K562 treated with DMSO at 1 percent for 4 hours (cell line): Measurements from ENCODE around the gene NRTN. TPM values are rescaled to one million over a fixed set of nuclear protein-coding genes. Genes with fewer than 3 reads are reported as not detected.

Source experiments
- total RNA-seq: library from RNA; unstranded; fragments of 300-600 nt; gene quantifications from 2 replicates; pipeline ENCODE4 v1.2.3, GENCODE V29; 2022; ENCODE audit not compliant: insufficient read depth

Gene NRTN, protein sequence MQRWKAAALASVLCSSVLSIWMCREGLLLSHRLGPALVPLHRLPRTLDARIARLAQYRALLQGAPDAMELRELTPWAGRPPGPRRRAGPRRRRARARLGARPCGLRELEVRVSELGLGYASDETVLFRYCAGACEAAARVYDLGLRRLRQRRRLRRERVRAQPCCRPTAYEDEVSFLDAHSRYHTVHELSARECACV
- total RNA-seq: 17.2 and 19.6 TPM in 2 replicates

GRCh38 chr19:5804516-5805461, at the start of gene NRTN:
NRTN (plus strand) TSS chr19:5805067; CDS start chr19:5824166, 19,099 bp downstream.

DNA sequence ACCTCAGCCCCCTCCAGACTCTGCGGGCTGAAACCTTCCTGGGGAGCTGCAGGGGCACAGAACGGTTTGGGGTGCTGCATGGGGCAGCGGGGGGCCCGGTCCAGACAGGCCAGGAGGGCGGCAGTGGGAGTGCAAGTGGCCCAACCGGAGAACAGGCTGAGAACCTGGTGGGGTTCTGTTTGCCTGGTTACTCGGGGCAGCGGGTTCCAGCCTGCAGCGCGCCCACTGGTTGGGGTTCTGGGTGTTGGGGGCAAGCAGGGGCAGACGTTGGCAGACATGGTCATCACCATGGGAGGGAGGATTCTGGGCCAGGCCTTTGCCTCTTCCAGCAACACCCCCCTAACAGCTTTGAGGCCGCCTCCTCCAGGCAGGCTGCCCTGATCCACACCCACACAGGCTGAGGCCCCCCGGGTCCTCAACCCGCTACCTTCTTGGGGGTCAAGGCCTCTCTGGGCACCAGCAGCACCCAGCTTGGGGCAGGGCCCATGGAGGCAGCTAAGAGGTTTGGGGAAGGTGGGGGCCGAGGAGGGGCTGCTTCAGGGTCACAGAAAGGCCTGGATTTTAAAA, 20.2 kb upstream of the NRTN start, which contains the start of gene PRR22:
PRR22 (minus strand) TSS at position 166 of the 567 bp plus-strand sequence; CDS start at position 80, 86 bp downstream.

DNA sequence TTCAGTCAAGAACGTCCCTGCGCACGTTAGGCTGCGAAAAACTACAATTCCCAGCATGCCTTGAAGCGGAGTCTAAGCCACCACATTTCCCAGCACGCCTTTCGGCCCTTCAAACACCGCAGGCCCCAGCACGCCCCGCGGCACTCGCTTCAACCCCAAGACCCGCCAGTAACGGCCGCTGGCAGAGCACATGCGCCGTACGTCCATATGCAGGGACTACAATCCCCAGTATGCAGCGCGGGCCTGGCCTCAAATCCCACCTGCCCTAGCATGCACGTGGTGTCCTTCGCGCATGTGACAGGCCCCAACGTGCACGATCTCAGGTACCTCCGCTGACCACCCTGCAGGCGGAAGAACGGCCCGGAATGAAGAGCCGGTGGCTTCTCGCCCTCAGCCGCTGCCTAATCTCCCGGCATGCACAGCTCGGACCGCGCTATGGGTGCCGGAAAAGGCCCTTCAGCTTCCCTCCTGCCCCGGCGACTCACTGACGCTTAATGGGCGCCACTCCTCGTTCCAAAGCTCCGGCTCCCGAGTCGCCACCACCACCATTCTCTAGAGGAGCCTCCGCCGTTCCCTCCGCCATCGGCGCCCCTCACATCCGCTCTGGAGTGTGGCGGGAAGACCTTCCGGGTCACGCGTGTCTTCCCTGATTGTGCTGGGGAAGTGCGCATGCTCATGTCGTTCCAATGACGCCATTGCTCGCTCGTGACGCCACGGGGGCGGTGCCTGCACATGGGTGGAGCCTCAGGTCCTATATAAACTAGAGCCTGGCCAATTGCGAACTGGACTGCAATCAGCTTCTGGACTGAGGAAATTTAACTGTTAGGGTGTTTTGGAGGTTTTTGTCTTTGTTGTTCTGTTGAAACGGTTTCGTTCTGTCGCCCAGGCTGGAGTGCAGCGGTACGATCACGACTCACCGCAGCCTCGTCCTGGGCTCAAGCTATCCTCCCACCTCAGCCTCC, 14.0 kb upstream of the NRTN start, which contains the start of gene DUS3L:
DUS3L (minus strand) TSS at position 605 of the 962 bp plus-strand sequence; CDS start at position 583, 22 bp downstream.

GRCh38 chr19:5839065-5840017, 34.5 kb downstream of the NRTN start, which contains the start of gene FUT6:
FUT6 (minus strand) TSS chr19:5839702; CDS start chr19:5832567, 7,135 bp downstream.

DNA sequence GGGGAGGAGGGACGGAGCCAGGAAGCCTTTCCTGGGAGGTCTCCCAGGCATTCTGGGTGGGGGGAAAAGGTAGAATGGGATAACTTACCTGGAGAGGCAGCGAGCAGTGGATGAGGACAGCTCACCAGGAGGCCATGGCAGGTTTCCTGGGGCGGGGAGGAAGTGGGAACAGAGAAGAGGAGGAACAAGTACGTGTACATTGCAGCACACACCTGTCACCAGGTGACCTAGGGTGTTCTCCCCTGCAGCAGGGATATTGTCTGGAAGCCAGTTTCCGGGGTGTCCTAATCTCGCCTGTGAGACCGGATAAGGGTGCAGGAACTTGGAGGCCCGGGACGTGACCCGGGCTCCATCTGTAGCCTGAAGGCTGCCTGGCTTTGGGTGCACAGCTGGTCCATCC, 46.4 kb downstream of the NRTN start, which contains the start of gene FUT3:
FUT3 (minus strand) TSS at position 148 of the 400 bp plus-strand sequence.

Other genes starting within 250 kb of the NRTN start
- gene TINCR, start 237.1 kb upstream of the NRTN start, total RNA-seq: 1.8 and 3.0 TPM in 2 replicates
- gene SAFB2, start 182.3 kb upstream of the NRTN start, total RNA-seq: 55.5 and 80.7 TPM in 2 replicates
- gene SAFB, start 182.0 kb upstream of the NRTN start, total RNA-seq: 108 and 141 TPM in 2 replicates
- gene MICOS13, start 124.6 kb upstream of the NRTN start, total RNA-seq: 34.1 and 41.8 TPM in 2 replicates
- gene HSD11B1L, start 124.0 kb upstream of the NRTN start, total RNA-seq: 7.8 and 11.4 TPM in 2 replicates
- 1,206 and 1,238 TPM in 2 replicates for gene RPL36, start 114.8 kb upstream of the NRTN start, total RNA-seq
- gene LONP1, start 84.9 kb upstream of the NRTN start, total RNA-seq: 277 and 318 TPM in 2 replicates
- gene CATSPERD, start 84.4 kb upstream of the NRTN start, total RNA-seq: not detected in 2 replicates
- gene PRR22, start 20.3 kb upstream of the NRTN start, total RNA-seq: 2.1 and 2.6 TPM in 2 replicates
- gene DUS3L, start 13.9 kb upstream of the NRTN start, total RNA-seq: 65.0 and 88.9 TPM in 2 replicates
- gene FUT6, start 34.6 kb downstream of the NRTN start, total RNA-seq: not detected in 2 replicates
- 0.65 TPM in 1 of 2 replicates, not detected in the other for gene FUT3, start 46.4 kb downstream of the NRTN start, total RNA-seq
- not detected in 2 replicates for gene FUT5, start 65.5 kb downstream of the NRTN start, total RNA-seq
- gene NDUFA11, start 98.7 kb downstream of the NRTN start, total RNA-seq: 619 and 681 TPM in 2 replicates
- gene VMAC, start 99.8 kb downstream of the NRTN start, total RNA-seq: 1.1 and 2.0 TPM in 2 replicates
- 9.7 and 12.0 TPM in 2 replicates for gene CAPS, start 109.2 kb downstream of the NRTN start, total RNA-seq
- 55.7 and 80.2 TPM in 2 replicates for gene RANBP3, start 173.1 kb downstream of the NRTN start, total RNA-seq